HL-60 (cell line): ENCODE data around the gene SLC25A47.

ENCODE experiments used
- DNase-seq, 2 experiments: peaks; one replicate each; pipeline ENCODE4 v3.0.0-alpha.2; 2010 to 2020; ENCODE audit warnings: low read depth in 1 of 2, low spot score in 1 of 2
- H3K27ac ChIP-seq: fragments of 250-450 bp; sonication (Bioruptor Pico); replicated peaks from 2 replicates; pipeline ENCODE4 v1.5.1; 2020; ENCODE audit warnings: mild to moderate bottlenecking, moderate library complexity
- H3K27me3 ChIP-seq: fragments of 250-450 bp; sonication (Bioruptor Pico); 2 replicates; pipeline ENCODE4 v1.5.1; 2021; ENCODE audit warnings: mild to moderate bottlenecking, moderate library complexity; ENCODE audit not compliant: insufficient read depth, poor library complexity, severe bottlenecking
- H3K4me3 ChIP-seq: replicated peaks from 2 replicates; pipeline ENCODE4 v1.5.1; 2011; ENCODE audit warnings: mild to moderate bottlenecking, control low read depth, low read length; ENCODE audit not compliant: insufficient read depth
- GABPA ChIP-seq: IDR thresholded peaks from 2 replicates; pipeline ENCODE4 v1.6.1; 2012; ENCODE audit warnings: low read depth
- POLR2AphosphoS5 ChIP-seq: IDR thresholded peaks from 2 replicates; pipeline ENCODE4 v1.6.1; 2012; ENCODE audit warnings: low read depth
- SPI1 ChIP-seq: IDR thresholded peaks from 2 replicates; pipeline ENCODE4 v1.6.1; 2012; ENCODE audit warnings: low read depth, mild to moderate bottlenecking, borderline replicate concordance
- TF ChIP-seq, protein P1 (sequence below): IDR thresholded peaks from 2 replicates; pipeline ENCODE4 v1.6.1; 2012; ENCODE audit warnings: low read depth; ENCODE audit not compliant: insufficient replicate concordance
- TF ChIP-seq, protein P2 (sequence below): IDR thresholded peaks from one replicate; pipeline ENCODE4 v1.5.1; 2011; ENCODE audit warnings: low read length, control low read depth, inconsistent platforms; ENCODE audit not compliant: insufficient read depth

SLC25A47 gene

GRCh38 chr14:100329233-100330006 lies 6.3 kb downstream of the SLC25A47 start:
- no peak for DNase-seq
- no peak overlapping the region for H3K4me3 ChIP-seq
- H3K27me3 ChIP-seq, result no peaks in the 10 kb centered on the region
- TF ChIP-seq SPI1, result no peak
- TF ChIP-seq GABPA, result no peak
- no peak overlapping the region for H3K27ac ChIP-seq

DNA sequence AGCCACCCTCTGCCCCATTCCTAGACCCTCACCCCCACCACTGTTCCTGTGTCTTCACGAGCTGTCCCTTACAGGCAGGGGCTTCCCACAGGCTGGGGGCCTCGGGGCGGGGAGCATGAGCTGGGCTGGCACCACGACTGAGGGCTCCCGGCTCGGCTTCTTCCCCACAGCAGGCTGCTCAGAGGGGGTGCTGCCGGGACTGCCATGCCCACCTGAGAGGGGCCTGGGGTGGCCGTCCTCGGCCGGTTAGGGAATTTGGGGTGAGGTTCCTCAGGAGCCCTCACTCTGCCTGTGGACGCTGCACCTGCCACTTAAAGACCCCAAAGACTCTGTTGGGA lies 6.8 kb downstream of the SLC25A47 start:
- TF ChIP-seq, protein P1, sequence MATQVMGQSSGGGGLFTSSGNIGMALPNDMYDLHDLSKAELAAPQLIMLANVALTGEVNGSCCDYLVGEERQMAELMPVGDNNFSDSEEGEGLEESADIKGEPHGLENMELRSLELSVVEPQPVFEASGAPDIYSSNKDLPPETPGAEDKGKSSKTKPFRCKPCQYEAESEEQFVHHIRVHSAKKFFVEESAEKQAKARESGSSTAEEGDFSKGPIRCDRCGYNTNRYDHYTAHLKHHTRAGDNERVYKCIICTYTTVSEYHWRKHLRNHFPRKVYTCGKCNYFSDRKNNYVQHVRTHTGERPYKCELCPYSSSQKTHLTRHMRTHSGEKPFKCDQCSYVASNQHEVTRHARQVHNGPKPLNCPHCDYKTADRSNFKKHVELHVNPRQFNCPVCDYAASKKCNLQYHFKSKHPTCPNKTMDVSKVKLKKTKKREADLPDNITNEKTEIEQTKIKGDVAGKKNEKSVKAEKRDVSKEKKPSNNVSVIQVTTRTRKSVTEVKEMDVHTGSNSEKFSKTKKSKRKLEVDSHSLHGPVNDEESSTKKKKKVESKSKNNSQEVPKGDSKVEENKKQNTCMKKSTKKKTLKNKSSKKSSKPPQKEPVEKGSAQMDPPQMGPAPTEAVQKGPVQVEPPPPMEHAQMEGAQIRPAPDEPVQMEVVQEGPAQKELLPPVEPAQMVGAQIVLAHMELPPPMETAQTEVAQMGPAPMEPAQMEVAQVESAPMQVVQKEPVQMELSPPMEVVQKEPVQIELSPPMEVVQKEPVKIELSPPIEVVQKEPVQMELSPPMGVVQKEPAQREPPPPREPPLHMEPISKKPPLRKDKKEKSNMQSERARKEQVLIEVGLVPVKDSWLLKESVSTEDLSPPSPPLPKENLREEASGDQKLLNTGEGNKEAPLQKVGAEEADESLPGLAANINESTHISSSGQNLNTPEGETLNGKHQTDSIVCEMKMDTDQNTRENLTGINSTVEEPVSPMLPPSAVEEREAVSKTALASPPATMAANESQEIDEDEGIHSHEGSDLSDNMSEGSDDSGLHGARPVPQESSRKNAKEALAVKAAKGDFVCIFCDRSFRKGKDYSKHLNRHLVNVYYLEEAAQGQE, result no peak
- TF ChIP-seq SPI1 (no peak), GABPA (no peak), POLR2AphosphoS5 (no peak)
- TF ChIP-seq, protein P2, sequence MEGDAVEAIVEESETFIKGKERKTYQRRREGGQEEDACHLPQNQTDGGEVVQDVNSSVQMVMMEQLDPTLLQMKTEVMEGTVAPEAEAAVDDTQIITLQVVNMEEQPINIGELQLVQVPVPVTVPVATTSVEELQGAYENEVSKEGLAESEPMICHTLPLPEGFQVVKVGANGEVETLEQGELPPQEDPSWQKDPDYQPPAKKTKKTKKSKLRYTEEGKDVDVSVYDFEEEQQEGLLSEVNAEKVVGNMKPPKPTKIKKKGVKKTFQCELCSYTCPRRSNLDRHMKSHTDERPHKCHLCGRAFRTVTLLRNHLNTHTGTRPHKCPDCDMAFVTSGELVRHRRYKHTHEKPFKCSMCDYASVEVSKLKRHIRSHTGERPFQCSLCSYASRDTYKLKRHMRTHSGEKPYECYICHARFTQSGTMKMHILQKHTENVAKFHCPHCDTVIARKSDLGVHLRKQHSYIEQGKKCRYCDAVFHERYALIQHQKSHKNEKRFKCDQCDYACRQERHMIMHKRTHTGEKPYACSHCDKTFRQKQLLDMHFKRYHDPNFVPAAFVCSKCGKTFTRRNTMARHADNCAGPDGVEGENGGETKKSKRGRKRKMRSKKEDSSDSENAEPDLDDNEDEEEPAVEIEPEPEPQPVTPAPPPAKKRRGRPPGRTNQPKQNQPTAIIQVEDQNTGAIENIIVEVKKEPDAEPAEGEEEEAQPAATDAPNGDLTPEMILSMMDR, result no peak
- no peak overlapping the region for H3K27ac ChIP-seq

GRCh38 chr14:100330388-100330931 lies 7.3 kb downstream of the SLC25A47 start:
- DNase-seq, result no peak
- Histone ChIP-seq H3K27me3 (no peaks in the 10 kb centered on the region), H3K27ac (no peak overlapping the region), H3K4me3 (no peak overlapping the region)
- TF ChIP-seq GABPA (no peak), POLR2AphosphoS5 (no peak)
- TF ChIP-seq, protein P2, result no peak
- TF ChIP-seq, protein P1, result no peak

More for the DNA sequence above, 6.8 kb downstream of the SLC25A47 start:
- DNase-seq, result no peak
- H3K4me3 ChIP-seq, result no peak overlapping the region
- H3K27me3 ChIP-seq, result no peaks in the 10 kb centered on the region

DNA sequence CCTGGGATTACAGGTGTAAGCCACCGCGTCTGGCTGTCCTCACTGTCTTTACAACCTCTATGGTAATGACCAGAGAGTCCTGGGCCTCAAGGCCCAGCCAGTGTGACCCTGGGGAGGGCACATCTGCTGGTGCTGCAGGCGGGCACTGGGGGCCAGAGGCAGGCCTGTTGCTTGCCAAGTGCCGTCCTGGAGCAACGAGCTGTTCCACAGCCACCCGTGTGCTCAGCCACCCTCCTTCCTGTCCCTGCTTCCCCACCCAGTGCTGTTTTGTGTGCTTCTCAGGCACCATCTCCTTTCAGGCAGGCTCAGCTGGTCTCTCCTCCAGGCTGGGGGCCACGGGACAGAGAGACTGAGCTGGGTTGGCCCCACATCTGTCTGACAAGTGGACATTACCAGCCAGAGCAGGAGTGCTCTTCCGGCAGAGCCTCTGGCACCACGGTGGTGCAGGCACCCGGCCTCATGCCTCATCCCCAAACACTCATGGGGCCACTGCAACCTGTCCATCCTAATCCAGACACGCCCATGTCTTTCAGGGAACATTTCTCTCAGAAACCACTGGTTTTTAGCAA lies 9.0 kb downstream of the SLC25A47 start:
- no peak overlapping the region for H3K4me3 ChIP-seq
- no peaks in the 10 kb centered on the region for H3K27me3 ChIP-seq
- H3K27ac ChIP-seq, result no peak overlapping the region
- DNase-seq, result no peak
- TF ChIP-seq, protein P2, result no peak
- TF ChIP-seq SPI1 (no peak), GABPA (no peak), POLR2AphosphoS5 (no peak)
- TF ChIP-seq, protein P1, result no peak
